WTC11 (cell line): ENCODE data around the gene RBM45. TPM values are rescaled to one million over a fixed set of nuclear protein-coding genes. Genes with fewer than 3 reads are reported as not detected.

Source experiments
- ATAC-seq: fragments of 200-7000 bp; cut with Tn5 transposase; 2 replicates; pipeline ENCODE4 v1.10.0; 2021; ENCODE audit warnings: mild to moderate bottlenecking, moderate library complexity
- CTCF ChIA-PET: fragments of 300-600 bp; sonication (Branson Sonifier 250); formaldehyde crosslinking; loops from one replicate; lab custom pipeline; 2021; ENCODE audit warnings: antibody characterized with exemption; lab: Charles Lee
- POLR2A ChIA-PET: fragments of 350-600 bp; sonication (Branson Sonifier 250); formaldehyde crosslinking; loops from one replicate; lab custom pipeline; 2021; ENCODE audit warnings: antibody characterized with exemption; lab: Charles Lee
- DNase-seq: peaks from one replicate; pipeline ENCODE4 v3.0.0; 2021; ENCODE audit warnings: low spot score
- H3K27ac Mint-ChIP-seq: 2 replicates; pipeline ENCODE4 v1.8.0; 2021; ENCODE audit warnings: mixed read lengths
- H3K27me3 Mint-ChIP-seq: 2 replicates; pipeline ENCODE4 v1.8.0; 2021; ENCODE audit warnings: low read depth, mild to moderate bottlenecking, moderate library complexity, mixed read lengths
- H3K36me3 Mint-ChIP-seq: 2 replicates; pipeline ENCODE4 v1.8.0; 2021; ENCODE audit warnings: mixed read lengths
- H3K4me1 Mint-ChIP-seq: 2 replicates; pipeline ENCODE4 v1.8.0; 2022; ENCODE audit warnings: mixed read lengths
- H3K4me3 Mint-ChIP-seq: 2 replicates; pipeline ENCODE4 v1.8.0; 2021; ENCODE audit warnings: mild to moderate bottlenecking, moderate library complexity, mixed read lengths
- H3K9me3 Mint-ChIP-seq: 2 replicates; pipeline ENCODE4 v1.8.0; 2021; ENCODE audit warnings: mixed read lengths
- AR ChIP-seq: fragments of 250-450 bp; sonication (Bioruptor Pico); IDR thresholded peaks from 2 replicates; pipeline ENCODE4 v1.9.0; 2021; ENCODE audit warnings: mild to moderate bottlenecking
- CBFB ChIP-seq: sonication (generic); formaldehyde crosslinking; IDR thresholded peaks from 2 replicates; pipeline ENCODE4 v1.8.1; 2022; ENCODE audit warnings: mild to moderate bottlenecking, low read depth, missing genetic modification reagents
- CREB1 ChIP-seq: sonication (generic); formaldehyde crosslinking; IDR thresholded peaks from 2 replicates; pipeline ENCODE4 v1.8.0; 2023; ENCODE audit warnings: mild to moderate bottlenecking, missing genetic modification reagents
- IRF1 ChIP-seq: sonication (generic); formaldehyde crosslinking; IDR thresholded peaks from 2 replicates; pipeline ENCODE4 v1.8.0; 2023; ENCODE audit warnings: missing genetic modification reagents
- JAZF1 ChIP-seq: fragments of 250-450 bp; sonication (Bioruptor Pico); IDR thresholded peaks from 2 replicates; pipeline ENCODE4 v1.9.0; 2021; ENCODE audit warnings: moderate library complexity, mild to moderate bottlenecking, inconsistent platforms
- JUN ChIP-seq: sonication (generic); formaldehyde crosslinking; IDR thresholded peaks from 2 replicates; pipeline ENCODE4 v1.8.0; 2023; ENCODE audit warnings: mild to moderate bottlenecking, missing genetic modification reagents
- MLX ChIP-seq: sonication (generic); formaldehyde crosslinking; IDR thresholded peaks from 2 replicates; pipeline ENCODE4 v1.8.1; 2023; ENCODE audit warnings: mild to moderate bottlenecking, missing genetic modification reagents, moderate library complexity
- MXD4 ChIP-seq: fragments of 250-450 bp; sonication (Bioruptor Pico); IDR thresholded peaks from 2 replicates; pipeline ENCODE4 v1.8.0; 2021; ENCODE audit warnings: mild to moderate bottlenecking, moderate library complexity, borderline replicate concordance
- PRDM15 ChIP-seq: sonication (generic); formaldehyde crosslinking; IDR thresholded peaks from 2 replicates; pipeline ENCODE4 v1.8.0; 2022; ENCODE audit warnings: missing genetic modification reagents
- SOX15 ChIP-seq: fragments of 250-450 bp; sonication (Bioruptor Pico); IDR thresholded peaks from 2 replicates; pipeline ENCODE4 v1.9.0; 2021; ENCODE audit warnings: mild to moderate bottlenecking
- TEAD1 ChIP-seq: sonication (generic); formaldehyde crosslinking; IDR thresholded peaks from 2 replicates; pipeline ENCODE4 v1.8.0; 2022; ENCODE audit warnings: mild to moderate bottlenecking, missing genetic modification reagents
- TEAD4 ChIP-seq: sonication (generic); formaldehyde crosslinking; IDR thresholded peaks from 2 replicates; pipeline ENCODE4 v1.8.0; 2022; ENCODE audit warnings: mild to moderate bottlenecking, missing genetic modification reagents
- TP53 ChIP-seq: sonication (generic); formaldehyde crosslinking; IDR thresholded peaks from 2 replicates; pipeline ENCODE4 v1.8.1; 2023; ENCODE audit warnings: mild to moderate bottlenecking, missing genetic modification reagents
- USF2 ChIP-seq: sonication (generic); formaldehyde crosslinking; IDR thresholded peaks from 2 replicates; pipeline ENCODE4 v1.8.1; 2023; ENCODE audit warnings: mild to moderate bottlenecking, missing genetic modification reagents, moderate library complexity
- ZBTB21 ChIP-seq: sonication (generic); formaldehyde crosslinking; IDR thresholded peaks from 2 replicates; pipeline ENCODE4 v1.8.1; 2023; ENCODE audit warnings: mild to moderate bottlenecking, missing genetic modification reagents, borderline replicate concordance
- ZMAT4 ChIP-seq: fragments of 250-450 bp; sonication (Bioruptor Pico); IDR thresholded peaks from 2 replicates; pipeline ENCODE4 v1.9.0; 2021; ENCODE audit warnings: mild to moderate bottlenecking
- ZNF138 ChIP-seq: sonication (generic); formaldehyde crosslinking; conservative IDR thresholded peaks from 2 replicates; pipeline ENCODE4 v1.8.1; 2022; ENCODE audit warnings: mild to moderate bottlenecking, moderate library complexity, missing genetic modification reagents
- ZNF423 ChIP-seq: fragments of 250-450 bp; sonication (Bioruptor Pico); IDR thresholded peaks from 2 replicates; pipeline ENCODE4 v2.1.2; 2022; ENCODE audit warnings: mild to moderate bottlenecking, moderate library complexity
- total RNA-seq: library from RNA; stranded (reverse); gene quantifications from 3 replicates; pipeline ENCODE4 v1.2.3, GENCODE V29; 2021
- TF ChIP-seq, protein P1 (sequence below): sonication (generic); formaldehyde crosslinking; IDR thresholded peaks from 2 replicates; pipeline ENCODE4 v1.8.1; 2023; ENCODE audit warnings: mild to moderate bottlenecking, missing genetic modification reagents

The RBM45 gene
- total RNA-seq, 1 experiment from 2014 or later = 9.2 TPM

GRCh38 chr2:178119179-178119922 is 7.1 kb downstream of the RBM45 start:
- no peak for TF ChIP-seq AR (CRISPR knock-in tag)
- TF ChIP-seq CBFB = no peak
- TF ChIP-seq PRDM15 (CRISPR knock-in tag) = no peak
- no peak for TF ChIP-seq MLX (CRISPR knock-in tag)
- no peak for TF ChIP-seq ZNF423
- TF ChIP-seq IRF1 = no peak
- no peak for TF ChIP-seq ZMAT4 (CRISPR knock-in tag)
- no peak for TF ChIP-seq TEAD4
- TF ChIP-seq SOX15 (CRISPR knock-in tag) = no peak
- TF ChIP-seq JAZF1 (CRISPR knock-in tag) = no peak
- no peak for TF ChIP-seq USF2 (CRISPR knock-in tag)
- TF ChIP-seq JUN (CRISPR knock-in tag) = no peak
- TF ChIP-seq, protein P1, sequence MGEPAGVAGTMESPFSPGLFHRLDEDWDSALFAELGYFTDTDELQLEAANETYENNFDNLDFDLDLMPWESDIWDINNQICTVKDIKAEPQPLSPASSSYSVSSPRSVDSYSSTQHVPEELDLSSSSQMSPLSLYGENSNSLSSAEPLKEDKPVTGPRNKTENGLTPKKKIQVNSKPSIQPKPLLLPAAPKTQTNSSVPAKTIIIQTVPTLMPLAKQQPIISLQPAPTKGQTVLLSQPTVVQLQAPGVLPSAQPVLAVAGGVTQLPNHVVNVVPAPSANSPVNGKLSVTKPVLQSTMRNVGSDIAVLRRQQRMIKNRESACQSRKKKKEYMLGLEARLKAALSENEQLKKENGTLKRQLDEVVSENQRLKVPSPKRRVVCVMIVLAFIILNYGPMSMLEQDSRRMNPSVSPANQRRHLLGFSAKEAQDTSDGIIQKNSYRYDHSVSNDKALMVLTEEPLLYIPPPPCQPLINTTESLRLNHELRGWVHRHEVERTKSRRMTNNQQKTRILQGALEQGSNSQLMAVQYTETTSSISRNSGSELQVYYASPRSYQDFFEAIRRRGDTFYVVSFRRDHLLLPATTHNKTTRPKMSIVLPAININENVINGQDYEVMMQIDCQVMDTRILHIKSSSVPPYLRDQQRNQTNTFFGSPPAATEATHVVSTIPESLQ (CRISPR knock-in tag) = no peak
- H3K4me3 Mint-ChIP-seq = no peak overlapping the region

GRCh38 chr2:178123163-178123562 is 10.9 kb downstream of the RBM45 start:
- ChIA-PET POLR2A (no interaction called here), CTCF (interaction anchor here (1.9 kb wide), 1 partner anchor 11 kb away, joined by 7 read pairs; the partner anchor contains the start of gene RBM45)
- TF ChIP-seq TP53 (no peak), TEAD1 (CRISPR knock-in tag) (no peak), ZNF138 (CRISPR knock-in tag) (no peak), PRDM15 (CRISPR knock-in tag) (no peak), ZBTB21 (CRISPR knock-in tag) (no peak), CREB1 (CRISPR knock-in tag) (no peak), CBFB (no peak), MXD4 (no peak)
- H3K36me3 Mint-ChIP-seq = peaks cover 7% of the 10 kb centered on the region
- ATAC-seq (no peak), DNase-seq (no peak)
- no peaks in the 10 kb centered on the region for H3K9me3 Mint-ChIP-seq
- H3K4me1 Mint-ChIP-seq = peaks cover 9% of the 10 kb centered on the region
- no peak overlapping the region for H3K4me3 Mint-ChIP-seq
- no peak overlapping the region for H3K27ac Mint-ChIP-seq
- no peaks in the 10 kb centered on the region for H3K27me3 Mint-ChIP-seq

More at GRCh38 chr2:178119179-178119922, 7.1 kb downstream of the RBM45 start:
- DNase-seq = no peak
- POLR2A ChIA-PET = no interaction called here
- Mint-ChIP-seq H3K27ac (no peak overlapping the region), H3K36me3 (peaks cover 5% of the 10 kb centered on the region; the same call in 1 of the 2 replicates), H3K9me3 (no peaks in the 10 kb centered on the region), H3K27me3 (no peaks in the 10 kb centered on the region), H3K4me1 (no peaks in the 10 kb centered on the region)
- no peak for ATAC-seq
- CTCF ChIA-PET = interaction anchor here (1.4 kb wide), 1 partner anchor 296 kb away, joined by 4 read pairs; no protein-coding TSS in a partner anchor
